Measurements from ENCODE around the gene SLC19A1.
"Not testable (repeated sequence)": the region's sequence is repeated elsewhere in the genome, so short reads cannot be mapped to it uniquely, and the experiment has no call there.

The SLC19A1 gene

GRCh38 chr21:45533361-45533845, 8.8 kb downstream of the SLC19A1 start:
- DNase-seq (ENCODE audit: low read depth in 2 of 2): no peak

GRCh38 chr21:45532826-45533360, 9.3 kb downstream of the SLC19A1 start:
- DNase-seq (ENCODE audit: low read depth in 2 of 2): no peak

GRCh38 chr21:45531393-45532215, 10.6 kb downstream of the SLC19A1 start:
- DNase-seq (ENCODE audit: low read depth in 2 of 2): no peak

- not testable (repeated sequence) for DNase-seq (ENCODE audit: low read depth in 2 of 2)
These were observed 11.2 kb downstream of the SLC19A1 start for GRCh38 chr21:45531114-45531392.

- no peak for DNase-seq (ENCODE audit: low read depth in 2 of 2)
These were observed 11.7 kb downstream of the SLC19A1 start for GRCh38 chr21:45530423-45531113.

- DNase-seq (ENCODE audit: low read depth in 2 of 2): no peak
These were observed 12.3 kb downstream of the SLC19A1 start for GRCh38 chr21:45529785-45530422.

GRCh38 chr21:45528981-45529784, 13.1 kb downstream of the SLC19A1 start:
- DNase-seq (ENCODE audit: low read depth in 2 of 2): no peak

GRCh38 chr21:45528028-45528705, 14.1 kb downstream of the SLC19A1 start:
- no peak for DNase-seq (ENCODE audit: low read depth in 2 of 2)

GRCh38 chr21:45527151-45527999, 14.9 kb downstream of the SLC19A1 start:
- DNase-seq (ENCODE audit: low read depth in 2 of 2): not testable (repeated sequence)

- no peak for DNase-seq (ENCODE audit: low read depth in 2 of 2)
These were observed 16.3 kb downstream of the SLC19A1 start for GRCh38 chr21:45525910-45526306.

GRCh38 chr21:45525153-45525909, 16.9 kb downstream of the SLC19A1 start:
- no peak for DNase-seq (ENCODE audit: low read depth in 2 of 2)

GRCh38 chr21:45524756-45525152, 17.5 kb downstream of the SLC19A1 start:
- DNase-seq (ENCODE audit: low read depth in 2 of 2): no peak

- no peak for DNase-seq (ENCODE audit: low read depth in 2 of 2)
These were observed 18.7 kb downstream of the SLC19A1 start for GRCh38 chr21:45523411-45524101.

GRCh38 chr21:45522986-45523385, 19.3 kb downstream of the SLC19A1 start:
- no peak for DNase-seq (ENCODE audit: low read depth in 2 of 2)

- no peak for DNase-seq (ENCODE audit: low read depth in 2 of 2)
These were observed 19.9 kb downstream of the SLC19A1 start for GRCh38 chr21:45522381-45522780.

GRCh38 chr21:45521241-45521640, 21.0 kb downstream of the SLC19A1 start:
- DNase-seq (ENCODE audit: low read depth in 2 of 2): no peak

GRCh38 chr21:45519182-45519581, 23.1 kb downstream of the SLC19A1 start:
- no peak for DNase-seq (ENCODE audit: low read depth in 2 of 2)

- DNase-seq (ENCODE audit: low read depth in 2 of 2): no peak
These were observed 23.5 kb downstream of the SLC19A1 start for GRCh38 chr21:45518742-45519141.

All from fibroblast of skin of left biceps (primary cell).